Loucy (cell line): Measurements from ENCODE around the gene MAPK1.

Source experiments
- CTCF ChIP-seq: fragments of 200-600 bp; sonication (generic); conservative IDR thresholded peaks from 2 replicates; pipeline ENCODE4 v1.5.1; 2014; ENCODE audit warnings: mild to moderate bottlenecking, antibody characterized with exemption, low read length
- EZH2phosphoT487 ChIP-seq: fragments of 200-600 bp; IDR thresholded peaks from 2 replicates; pipeline ENCODE4 v1.6.1; 2018; ENCODE audit warnings: antibody characterized with exemption, mild to moderate bottlenecking, moderate library complexity, borderline replicate concordance

- TF ChIP-seq CTCF (no peak), EZH2phosphoT487 (no peak)
Observed at GRCh38 chr22:21765909-21766529, 101.4 kb downstream of the MAPK1 start.
